Stimulated activated CD4-positive, alpha-beta T cell treated with anti-CD3 and anti-CD28 coated beads, Interleukin-15, amount 100 ng/mL, for 24 hours (primary cell): ENCODE measurements around the gene PCDHA5.

ENCODE experiments used
- DNase-seq: peaks from one replicate; pipeline ENCODE4 v3.0.0-alpha.2; 2020

Gene PCDHA5

GRCh38 chr5:140868721-140869554, 47.5 kb downstream of the PCDHA5 start, which contains the start of gene PCDHA11:
PCDHA11 (plus strand) TSS chr5:140868957; CDS start chr5:140869104, 147 bp downstream.
- DNase-seq = no peak

DNA sequence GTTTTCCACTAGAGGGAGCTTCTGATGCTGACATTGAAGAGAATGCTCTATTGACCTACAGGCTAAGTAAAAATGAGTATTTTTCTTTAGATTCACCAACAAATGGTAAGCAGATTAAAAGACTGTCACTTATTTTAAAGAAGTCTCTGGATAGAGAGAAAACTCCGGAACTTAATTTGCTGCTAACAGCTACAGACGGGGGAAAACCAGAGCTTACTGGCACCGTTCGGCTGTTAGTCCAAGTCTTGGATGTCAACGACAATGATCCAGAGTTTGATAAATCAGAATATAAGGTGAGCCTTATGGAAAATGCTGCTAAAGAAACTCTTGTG, 48.1 kb downstream of the PCDHA5 start:
- no peak for DNase-seq

DNA sequence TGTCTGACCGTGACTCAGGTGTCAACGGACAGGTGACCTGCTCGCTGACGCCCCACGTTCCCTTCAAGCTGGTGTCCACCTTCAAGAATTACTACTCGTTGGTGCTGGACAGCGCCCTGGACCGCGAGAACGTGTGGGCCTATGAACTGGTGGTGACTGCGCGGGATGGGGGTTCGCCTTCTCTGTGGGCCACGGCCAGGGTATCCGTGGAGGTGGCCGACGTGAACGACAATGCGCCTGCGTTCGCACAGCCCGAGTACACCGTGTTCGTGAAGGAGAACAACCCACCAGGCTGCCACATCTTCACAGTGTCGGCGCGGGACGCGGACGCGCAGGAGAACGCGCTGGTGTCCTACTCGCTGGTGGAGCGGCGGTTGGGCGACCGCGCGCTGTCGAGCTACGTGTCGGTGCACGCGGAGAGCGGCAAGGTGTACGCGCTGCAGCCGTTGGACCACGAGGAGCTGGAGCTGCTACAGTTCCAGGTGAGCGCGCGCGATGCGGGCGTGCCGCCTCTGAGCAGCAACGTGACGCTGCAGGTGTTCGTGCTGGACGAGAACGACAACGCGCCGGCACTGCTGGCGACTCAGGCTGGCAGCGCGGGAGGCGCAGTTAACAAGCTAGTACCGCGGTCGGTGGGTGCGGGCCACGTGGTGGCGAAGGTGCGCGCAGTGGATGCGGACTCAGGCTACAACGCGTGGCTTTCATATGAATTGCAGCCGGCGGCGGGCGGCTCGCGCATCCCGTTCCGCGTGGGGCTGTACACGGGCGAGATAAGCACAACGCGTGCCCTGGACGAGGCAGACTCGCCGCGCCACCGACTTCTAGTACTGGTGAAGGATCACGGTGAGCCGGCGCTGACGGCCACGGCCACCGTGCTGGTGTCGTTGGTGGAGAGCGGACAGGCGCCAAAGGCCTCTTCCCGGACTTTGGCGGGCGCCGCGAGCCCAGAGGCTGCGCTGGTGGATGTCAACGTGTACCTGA, 49.1 kb downstream of the PCDHA5 start:
- DNase-seq = no peak
